ENCODE data around the gene FGFR4.

The FGFR4 gene

GRCh38 chr5:177081859-177082258 is 4.9 kb upstream of the FGFR4 start:
- DNase-seq = no peak
- intact Hi-C loops (cut with DNase I) = no loop called here

GRCh38 chr5:177083357-177083756 is 3.4 kb upstream of the FGFR4 start:
- DNase-seq = no peak
- intact Hi-C loops (cut with DNase I) = no loop called here

- intact Hi-C loops (cut with DNase I) = no loop called here
- no peak for DNase-seq
Observed at GRCh38 chr5:177084175-177084574, 2.5 kb upstream of the FGFR4 start.

- no peak for DNase-seq
- intact Hi-C loops (cut with DNase I) = no loop called here
Observed at GRCh38 chr5:177085985-177086653, 596 bp upstream of the FGFR4 start.

GRCh38 chr5:177087398-177088005 is 787 bp downstream of the FGFR4 start:
- no peak for DNase-seq
- intact Hi-C loops (cut with DNase I) = no loop called here

GRCh38 chr5:177089127-177089526 is 2.4 kb downstream of the FGFR4 start:
- no peak for DNase-seq
- intact Hi-C loops (cut with DNase I) = no loop called here

GRCh38 chr5:177089825-177090641 is 3.3 kb downstream of the FGFR4 start:
- no peak for DNase-seq
- intact Hi-C loops (cut with DNase I) = no loop called here

GRCh38 chr5:177090813-177091212 is 4.1 kb downstream of the FGFR4 start:
- intact Hi-C loops (cut with DNase I) = no loop called here
- DNase-seq = no peak

- no peak for DNase-seq
- intact Hi-C loops (cut with DNase I) = no loop called here
Observed at GRCh38 chr5:177091232-177091631, 4.5 kb downstream of the FGFR4 start.

GRCh38 chr5:177092178-177093081 is 5.7 kb downstream of the FGFR4 start:
- intact Hi-C loops (cut with DNase I) = no loop called here
- DNase-seq = no peak

GRCh38 chr5:177093082-177093712 is 6.5 kb downstream of the FGFR4 start:
- no peak for DNase-seq
- intact Hi-C loops (cut with DNase I) = no loop called here

GRCh38 chr5:177093803-177094202 is 7.1 kb downstream of the FGFR4 start:
- intact Hi-C loops (cut with DNase I) = no loop called here
- no peak for DNase-seq

- no peak for DNase-seq
Observed at GRCh38 chr5:177094224-177095087, 7.7 kb downstream of the FGFR4 start.

GRCh38 chr5:177095088-177095669 is 8.5 kb downstream of the FGFR4 start:
- intact Hi-C loops (cut with DNase I) = no loop called here
- no peak for DNase-seq

More at GRCh38 chr5:177094224-177095087, 7.7 kb downstream of the FGFR4 start:
- intact Hi-C loops (cut with DNase I) = no loop called here

- intact Hi-C loops (cut with DNase I) = no loop called here
Observed at GRCh38 chr5:177096162-177097015, 9.7 kb downstream of the FGFR4 start.

More at GRCh38 chr5:177096162-177097015, 9.7 kb downstream of the FGFR4 start:
- DNase-seq = no peak
